ENCODE results near the gene R3HCC1L. TPM values are rescaled to one million over a fixed set of nuclear protein-coding genes. Genes with fewer than 3 reads are reported as not detected.
A peak's percentile ranks its signal among the peaks of the same experiment; 100 is the strongest.
"Not testable (repeated sequence)": the region's sequence is repeated elsewhere in the genome, so short reads cannot be mapped to it uniquely, and the experiment has no call there.

R3HCC1L gene
- total and polyA plus RNA-seq, 2 donors (not counting 1 experiment from before 2014, with no cell fraction given): 11.6 to 25.1 TPM

DNA sequence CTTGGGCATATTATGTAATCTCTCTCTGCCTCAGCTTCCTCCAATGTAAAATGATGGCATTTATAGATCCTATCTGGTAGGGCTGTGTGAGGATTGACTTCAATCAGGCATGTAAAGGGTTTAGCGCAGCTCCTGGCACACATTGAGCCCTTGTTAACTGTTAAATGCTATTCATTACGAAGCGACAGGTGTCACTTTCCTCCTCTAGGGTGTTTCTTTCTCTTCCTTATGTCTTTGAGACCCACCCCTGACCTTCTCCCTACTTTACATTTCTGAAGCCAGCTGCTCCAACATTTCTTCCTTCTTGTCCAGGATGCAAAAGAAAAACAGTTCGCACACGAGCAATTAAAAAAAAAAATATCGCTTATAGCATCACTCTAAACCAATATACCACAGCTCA is 5.7 kb upstream of the R3HCC1L start:
- H2AFZ ChIP-seq (ENCODE audit: insufficient read depth, low read depth, low read length, poor library complexity, severe bottlenecking): no peak overlapping the region
- no peak overlapping the region for H3K4me3 ChIP-seq (ENCODE audit: control extremely low read depth in 1 of 5, extremely low read depth in 1 of 5, insufficient read depth in 1 of 5, low read depth in 2 of 5, low read length in 4 of 5)
- no peak overlapping the region for H3K4me2 ChIP-seq (replicated peaks; ENCODE audit: low read depth, low read length, poor library complexity, severe bottlenecking)
- peaks cover 0 to 13% (median 0%) of the 10 kb centered on the region in 4 experiments for H3K27me3 ChIP-seq (replicated peaks in 1 of 4; ENCODE audit: control extremely low read depth in 1 of 4, control insufficient read depth in 3 of 4, insufficient read depth in 4 of 4, low read length in 3 of 4)
- 95% methylated on average over 4 of the region's 6 CpGs for WGBS (ENCODE audit: insufficient coverage)
- H3K9ac ChIP-seq (ENCODE audit: low read length): no peak overlapping the region
- no peaks in the 10 kb centered on the region for H4K20me1 ChIP-seq (ENCODE audit: control insufficient read depth, insufficient read depth, low read length, poor library complexity, severe bottlenecking)
- H3K79me2 ChIP-seq (ENCODE audit: control insufficient read depth, insufficient read depth, low read length): no peaks in the 10 kb centered on the region
- no peak for ATAC-seq (ENCODE audit: low read depth)
- H3K27me3 Mint-ChIP-seq: peaks cover 11% of the 10 kb centered on the region
- H3K9me3 ChIP-seq (ENCODE audit: control extremely low read depth in 1 of 3, control insufficient read depth in 2 of 3, insufficient read depth in 1 of 3, low read length in 2 of 3): peaks cover 0 to 18% (median 0%) of the 10 kb centered on the region in 3 donors
- peaks cover 14 to 15% of the 10 kb centered on the region in 2 donors for H3K4me1 ChIP-seq (ENCODE audit: control insufficient read depth in 2 of 2, insufficient read depth in 2 of 2, low read length in 2 of 2)
- no peak overlapping the region for H3K27ac Mint-ChIP-seq
- ChIA-PET POLR2A (no interaction called here), CTCF (no interaction called here)
- H3K9me3 Mint-ChIP-seq (ENCODE audit: insufficient read depth): peaks cover 3% of the 10 kb centered on the region
- TF ChIP-seq EZH2 (IDR thresholded peaks at IDR 0.05; ENCODE audit: borderline replicate concordance, insufficient read depth, low read depth, low read length, poor library complexity, severe bottlenecking): no peak
- TF ChIP-seq, protein P1, sequence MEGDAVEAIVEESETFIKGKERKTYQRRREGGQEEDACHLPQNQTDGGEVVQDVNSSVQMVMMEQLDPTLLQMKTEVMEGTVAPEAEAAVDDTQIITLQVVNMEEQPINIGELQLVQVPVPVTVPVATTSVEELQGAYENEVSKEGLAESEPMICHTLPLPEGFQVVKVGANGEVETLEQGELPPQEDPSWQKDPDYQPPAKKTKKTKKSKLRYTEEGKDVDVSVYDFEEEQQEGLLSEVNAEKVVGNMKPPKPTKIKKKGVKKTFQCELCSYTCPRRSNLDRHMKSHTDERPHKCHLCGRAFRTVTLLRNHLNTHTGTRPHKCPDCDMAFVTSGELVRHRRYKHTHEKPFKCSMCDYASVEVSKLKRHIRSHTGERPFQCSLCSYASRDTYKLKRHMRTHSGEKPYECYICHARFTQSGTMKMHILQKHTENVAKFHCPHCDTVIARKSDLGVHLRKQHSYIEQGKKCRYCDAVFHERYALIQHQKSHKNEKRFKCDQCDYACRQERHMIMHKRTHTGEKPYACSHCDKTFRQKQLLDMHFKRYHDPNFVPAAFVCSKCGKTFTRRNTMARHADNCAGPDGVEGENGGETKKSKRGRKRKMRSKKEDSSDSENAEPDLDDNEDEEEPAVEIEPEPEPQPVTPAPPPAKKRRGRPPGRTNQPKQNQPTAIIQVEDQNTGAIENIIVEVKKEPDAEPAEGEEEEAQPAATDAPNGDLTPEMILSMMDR (IDR thresholded peaks at IDR 0.05): no peak
- intact Hi-C loops (cut with micrococcal nuclease): no loop called here
- no peaks in the 10 kb centered on the region for H3K36me3 ChIP-seq (replicated peaks in 1 of 2; ENCODE audit: control extremely low read depth in 1 of 2, control insufficient read depth in 1 of 2, extremely low read depth in 1 of 2, insufficient read depth in 2 of 2, low read length in 1 of 2)
- H3K4me1 Mint-ChIP-seq: peaks cover 16% of the 10 kb centered on the region
- DNase-seq: no peak
- no peak overlapping the region for H3K27ac ChIP-seq (ENCODE audit: low read length in 2 of 2)
- H3K4me3 Mint-ChIP-seq: no peak overlapping the region

DNA sequence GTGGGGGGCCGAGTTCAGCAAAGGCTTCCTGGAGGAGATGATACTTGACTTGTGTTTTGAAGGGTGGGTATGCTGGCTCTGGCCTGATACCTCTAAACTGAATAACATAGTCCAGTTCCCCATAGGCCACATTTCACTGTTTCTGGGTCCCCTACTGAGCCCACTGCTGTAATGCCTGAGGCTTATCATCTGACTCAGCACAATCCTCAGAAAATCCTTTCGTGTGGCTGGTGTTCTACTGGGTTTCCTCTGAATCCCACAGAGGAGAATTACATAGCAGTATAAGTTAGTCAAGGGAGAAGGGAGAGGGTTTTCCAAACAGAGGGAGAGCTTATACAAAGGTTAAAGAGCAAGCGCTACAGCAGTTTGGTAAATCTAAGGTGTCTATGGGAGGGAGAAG is 2.8 kb upstream of the R3HCC1L start:
- H3K4me3 Mint-ChIP-seq: no peak overlapping the region
- TF ChIP-seq, protein P1 (IDR thresholded peaks at IDR 0.05): no peak
- no peak for TF ChIP-seq EZH2 (IDR thresholded peaks at IDR 0.05; ENCODE audit: borderline replicate concordance, insufficient read depth, low read depth, low read length, poor library complexity, severe bottlenecking)
- no peaks in the 10 kb centered on the region for H3K36me3 ChIP-seq (replicated peaks in 1 of 2; ENCODE audit: control extremely low read depth in 1 of 2, control insufficient read depth in 1 of 2, extremely low read depth in 1 of 2, insufficient read depth in 2 of 2, low read length in 1 of 2)
- ATAC-seq (ENCODE audit: low read depth) (no peak), DNase-seq (no peak)
- H3K27ac Mint-ChIP-seq: peak overlapping the region; percentile 34
- intact Hi-C loops (cut with micrococcal nuclease): loop anchor here (5.0 kb wide), 2 partner anchors 336 to 1601 kb away; partner anchors contain the start of genes COX15 and CUTC
- peaks cover 24% of the 10 kb centered on the region for H3K79me2 ChIP-seq (ENCODE audit: control insufficient read depth, insufficient read depth, low read length)
- H3K9me3 Mint-ChIP-seq (ENCODE audit: insufficient read depth): peaks cover 3% of the 10 kb centered on the region
- no peak overlapping the region for H2AFZ ChIP-seq (ENCODE audit: insufficient read depth, low read depth, low read length, poor library complexity, severe bottlenecking)
- no peak overlapping the region for H3K27ac ChIP-seq (ENCODE audit: low read length in 2 of 2)
- no peaks in the 10 kb centered on the region for H3K27me3 Mint-ChIP-seq
- H3K4me1 Mint-ChIP-seq: peaks cover 39% of the 10 kb centered on the region
- H4K20me1 ChIP-seq (ENCODE audit: control insufficient read depth, insufficient read depth, low read length, poor library complexity, severe bottlenecking): peaks cover 9% of the 10 kb centered on the region
- ChIA-PET POLR2A (no interaction called here), CTCF (no interaction called here)
- peaks cover 0 to 2% (median 0%) of the 10 kb centered on the region in 4 experiments for H3K27me3 ChIP-seq (replicated peaks in 1 of 4; ENCODE audit: control extremely low read depth in 1 of 4, control insufficient read depth in 3 of 4, insufficient read depth in 4 of 4, low read length in 3 of 4)
- no peak overlapping the region for H3K4me3 ChIP-seq (ENCODE audit: control extremely low read depth in 1 of 5, extremely low read depth in 1 of 5, insufficient read depth in 1 of 5, low read depth in 2 of 5, low read length in 4 of 5)
- peaks cover 0 to 8% (median 0%) of the 10 kb centered on the region in 3 donors for H3K9me3 ChIP-seq (ENCODE audit: control extremely low read depth in 1 of 3, control insufficient read depth in 2 of 3, insufficient read depth in 1 of 3, low read length in 2 of 3)
- no peak overlapping the region for H3K4me2 ChIP-seq (replicated peaks; ENCODE audit: low read depth, low read length, poor library complexity, severe bottlenecking)
- no peak overlapping the region for H3K9ac ChIP-seq (ENCODE audit: low read length)
- peaks cover 31 to 34% of the 10 kb centered on the region in 2 donors for H3K4me1 ChIP-seq (ENCODE audit: control insufficient read depth in 2 of 2, insufficient read depth in 2 of 2, low read length in 2 of 2)
- no CpG with 5 or more reads among the region's 3 CpGs for WGBS (ENCODE audit: insufficient coverage)

DNA sequence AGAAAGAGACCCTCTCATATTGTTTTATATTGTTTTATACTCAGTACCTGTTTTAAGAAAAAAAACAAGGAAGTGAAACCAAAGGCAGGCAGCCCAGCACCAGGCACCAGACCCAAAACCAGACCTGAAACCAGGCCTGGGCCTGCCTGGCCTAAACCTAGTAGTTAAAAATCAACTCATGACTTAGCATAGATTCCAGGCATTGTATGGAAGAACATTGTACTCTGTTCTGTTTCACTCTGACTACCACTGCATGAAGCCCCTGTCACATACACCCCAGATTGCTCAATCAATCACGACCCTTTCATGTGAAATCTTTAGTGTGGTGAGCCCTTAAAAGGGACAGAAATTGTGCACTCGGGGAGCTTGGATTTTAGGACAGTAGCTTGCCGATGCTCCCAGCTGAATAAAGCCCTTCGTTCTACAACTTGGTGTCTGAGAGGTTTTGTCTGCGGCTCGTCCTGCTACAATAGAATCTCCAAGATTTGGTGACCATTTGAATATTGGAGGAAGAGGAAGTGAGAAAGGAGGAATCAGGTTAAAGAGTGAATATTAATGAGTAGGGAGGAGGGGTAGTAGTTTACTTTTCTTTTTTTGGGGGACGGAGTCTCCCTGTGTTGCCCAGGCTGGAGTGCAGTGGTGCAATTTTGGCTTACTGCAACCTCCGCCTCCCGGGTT is 1.2 kb upstream of the R3HCC1L start:
- H3K27me3 ChIP-seq (replicated peaks in 1 of 4; ENCODE audit: control extremely low read depth in 1 of 4, control insufficient read depth in 3 of 4, insufficient read depth in 4 of 4, low read length in 3 of 4); H3K36me3 ChIP-seq (replicated peaks in 1 of 2; ENCODE audit: control extremely low read depth in 1 of 2, control insufficient read depth in 1 of 2, extremely low read depth in 1 of 2, insufficient read depth in 2 of 2, low read length in 1 of 2); H3K27me3 Mint-ChIP-seq; H2AFZ ChIP-seq (ENCODE audit: insufficient read depth, low read depth, low read length, poor library complexity, severe bottlenecking); POLR2A ChIA-PET; H3K9me3 ChIP-seq (ENCODE audit: control extremely low read depth in 1 of 3, control insufficient read depth in 2 of 3, insufficient read depth in 1 of 3, low read length in 2 of 3); H3K9ac ChIP-seq (ENCODE audit: low read length); H3K9me3 Mint-ChIP-seq (ENCODE audit: insufficient read depth): not testable (repeated sequence)
- H3K4me3 ChIP-seq (ENCODE audit: control extremely low read depth in 1 of 5, extremely low read depth in 1 of 5, insufficient read depth in 1 of 5, low read depth in 2 of 5, low read length in 4 of 5): peak overlapping the region in 1 of 5 experiments; percentile 80
- peaks cover 14% of the 10 kb centered on the region for H4K20me1 ChIP-seq (ENCODE audit: control insufficient read depth, insufficient read depth, low read length, poor library complexity, severe bottlenecking)
- H3K4me2 ChIP-seq (replicated peaks; ENCODE audit: low read depth, low read length, poor library complexity, severe bottlenecking): peak overlapping the region; percentile 85
- H3K4me1 ChIP-seq (ENCODE audit: control insufficient read depth in 2 of 2, insufficient read depth in 2 of 2, low read length in 2 of 2): peaks cover 31 to 36% of the 10 kb centered on the region in 2 donors
- Mint-ChIP-seq H3K4me1 (peaks cover 53% of the 10 kb centered on the region), H3K27ac (peak overlapping the region; percentile 87), H3K4me3 (peak overlapping the region; percentile 77)
- peaks cover 40% of the 10 kb centered on the region for H3K79me2 ChIP-seq (ENCODE audit: control insufficient read depth, insufficient read depth, low read length)
- DNase-seq (peak; percentile 75), ATAC-seq (ENCODE audit: low read depth) (peak; percentile 32)
- intact Hi-C loops (cut with micrococcal nuclease): loop anchor here (5.0 kb wide), 2 partner anchors 334 to 1599 kb away; partner anchors contain the start of genes COX15 and CUTC
- peak overlapping the region; percentile 87 to 97 for H3K27ac ChIP-seq (ENCODE audit: low read length in 2 of 2)
- CTCF ChIA-PET: interaction anchor here (1.6 kb wide), 1 partner anchor 36 kb away, joined by 11 read pairs; no protein-coding TSS in a partner anchor
- WGBS (ENCODE audit: insufficient coverage): 67% methylated on average over 6 of the region's 9 CpGs
